Natural killer cell (primary cell): ENCODE results near the gene NOTCH4. TPM values are rescaled to one million over a fixed set of nuclear protein-coding genes. Genes with fewer than 3 reads are reported as not detected.

Experiments
- ATAC-seq, 3 donors: fragments of 150-1000 bp in 2 of 3; fragments of 200-7000 bp in 1 of 3; cut with Tn5 transposase; 1 replicate in 1 of 3; 2 replicates in 2 of 3; pipeline ENCODE4 v1.10.0; 2021; ENCODE audit warnings: mild to moderate bottlenecking in 2 of 3, moderate library complexity in 2 of 3
- DNase-seq, 2 donors: peaks; one replicate each; pipeline versions ENCODE4 v3.0.0 to v3.0.0-alpha.2; 2013 to 2021; ENCODE audit warnings: mixed read lengths in 1 of 2
- H3K27ac ChIP-seq: one replicate; pipeline ENCODE4 v1.5.1; 2013; ENCODE audit warnings: mild to moderate bottlenecking, low read length
- H3K27me3 ChIP-seq: one replicate; pipeline ENCODE4 v1.6.1; 2013; ENCODE audit warnings: low read length; ENCODE audit not compliant: control insufficient read depth, insufficient read depth
- H3K36me3 ChIP-seq: one replicate; pipeline ENCODE4 v1.6.1; 2013; ENCODE audit warnings: low read length; ENCODE audit not compliant: control insufficient read depth, insufficient read depth
- H3K4me1 ChIP-seq: one replicate; pipeline ENCODE4 v1.6.1; 2013; ENCODE audit warnings: low read length; ENCODE audit not compliant: control insufficient read depth, insufficient read depth
- H3K4me3 ChIP-seq: one replicate; pipeline ENCODE4 v1.5.1; 2013; ENCODE audit warnings: low read length
- H3K9me3 ChIP-seq: one replicate; pipeline ENCODE4 v1.6.1; 2013; ENCODE audit warnings: low read length; ENCODE audit not compliant: control insufficient read depth, insufficient read depth
- H3K27ac Mint-ChIP-seq, 2 donors: one replicate each; pipeline ENCODE4 v1.8.0; 2022; ENCODE audit warnings: mild to moderate bottlenecking in 2 of 2, mixed read lengths in 2 of 2, moderate library complexity in 1 of 2
- H3K27me3 Mint-ChIP-seq, 2 donors: one replicate each; pipeline ENCODE4 v1.8.0; 2022; ENCODE audit warnings: low read depth in 2 of 2, mixed read lengths in 2 of 2
- H3K36me3 Mint-ChIP-seq: one replicate; pipeline ENCODE4 v1.8.0; 2022; ENCODE audit warnings: mixed read lengths
- H3K4me1 Mint-ChIP-seq, 2 donors: one replicate each; pipeline ENCODE4 v1.8.0; 2022; ENCODE audit warnings: mixed read lengths in 2 of 2
- H3K4me3 Mint-ChIP-seq: one replicate; pipeline ENCODE4 v1.8.0; 2022; ENCODE audit warnings: mild to moderate bottlenecking, moderate library complexity, mixed read lengths
- H3K9me3 Mint-ChIP-seq, 2 donors: one replicate each; pipeline ENCODE4 v1.8.0; 2022; ENCODE audit warnings: mixed read lengths in 2 of 2
- WGBS: methylation state at CpG from one replicate; pipeline ENCODE4 v1.1.7; 2013; ENCODE audit warnings: missing lambda C conversion rate; ENCODE audit not compliant: insufficient coverage; 5-methylcytosine and 5-hydroxymethylcytosine counted together
- intact Hi-C: fragments of 100-400 bp; cut with micrococcal nuclease; formaldehyde crosslinking; loops from one replicate; pipeline ENCODE4 v1.14.2; 2022
- total RNA-seq, 4 donors: library from RNA; stranded (reverse); fragments of 120-200 nt in 1 of 4; gene quantifications; one replicate each; pipeline versions ENCODE4 v1.2.3 to v1.2.4, GENCODE V29; 2013 to 2022
- TF ChIP-seq, protein P1 (sequence below): fragments of 200-600 bp; IDR thresholded peaks from one replicate; pipeline ENCODE4 v1.8.0; 2022; ENCODE audit warnings: antibody characterized with exemption

The NOTCH4 gene
- total RNA-seq, 3 donors from 2014 or later (not counting 1 experiment from before 2014, with no cell fraction given) = 2.6 to 4.8 (median 2.7) TPM

DNA sequence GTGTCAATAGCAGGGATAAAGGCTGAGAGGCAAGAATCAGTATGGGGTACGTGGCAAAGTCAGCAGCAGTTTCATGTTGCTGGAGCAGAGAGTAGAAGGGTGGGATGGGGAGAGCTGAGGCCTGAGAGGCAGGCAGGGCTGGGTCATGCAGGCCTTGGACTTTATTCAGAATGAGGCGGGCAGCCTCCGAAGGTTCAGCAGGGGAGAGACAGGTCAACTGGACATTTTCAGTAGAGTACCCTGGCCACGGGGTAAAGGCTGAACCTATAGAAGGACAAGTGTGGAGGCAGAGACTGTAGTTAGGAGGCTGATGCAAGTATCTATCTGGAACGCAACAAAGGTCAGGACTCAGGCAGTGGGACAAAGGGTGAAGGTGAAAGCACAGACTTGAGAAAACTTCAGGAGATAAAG lies 13.7 kb downstream of the NOTCH4 start:
- H3K9me3 Mint-ChIP-seq = no peaks in the 10 kb centered on the region
- H3K4me3 ChIP-seq = no peak overlapping the region
- peaks cover 0 to 7% of the 10 kb centered on the region in 2 donors for H3K27me3 Mint-ChIP-seq
- H3K9me3 ChIP-seq = no peaks in the 10 kb centered on the region
- H3K27me3 ChIP-seq = no peaks in the 10 kb centered on the region
- no peak for DNase-seq
- no peaks in the 10 kb centered on the region for H3K4me1 ChIP-seq
- no peaks in the 10 kb centered on the region for H3K4me1 Mint-ChIP-seq
- ATAC-seq = no peak
- intact Hi-C loops = no loop called here
- H3K27ac ChIP-seq = no peak overlapping the region
- no peaks in the 10 kb centered on the region for H3K36me3 Mint-ChIP-seq
- H3K4me3 Mint-ChIP-seq = no peak overlapping the region
- TF ChIP-seq, protein P1, sequence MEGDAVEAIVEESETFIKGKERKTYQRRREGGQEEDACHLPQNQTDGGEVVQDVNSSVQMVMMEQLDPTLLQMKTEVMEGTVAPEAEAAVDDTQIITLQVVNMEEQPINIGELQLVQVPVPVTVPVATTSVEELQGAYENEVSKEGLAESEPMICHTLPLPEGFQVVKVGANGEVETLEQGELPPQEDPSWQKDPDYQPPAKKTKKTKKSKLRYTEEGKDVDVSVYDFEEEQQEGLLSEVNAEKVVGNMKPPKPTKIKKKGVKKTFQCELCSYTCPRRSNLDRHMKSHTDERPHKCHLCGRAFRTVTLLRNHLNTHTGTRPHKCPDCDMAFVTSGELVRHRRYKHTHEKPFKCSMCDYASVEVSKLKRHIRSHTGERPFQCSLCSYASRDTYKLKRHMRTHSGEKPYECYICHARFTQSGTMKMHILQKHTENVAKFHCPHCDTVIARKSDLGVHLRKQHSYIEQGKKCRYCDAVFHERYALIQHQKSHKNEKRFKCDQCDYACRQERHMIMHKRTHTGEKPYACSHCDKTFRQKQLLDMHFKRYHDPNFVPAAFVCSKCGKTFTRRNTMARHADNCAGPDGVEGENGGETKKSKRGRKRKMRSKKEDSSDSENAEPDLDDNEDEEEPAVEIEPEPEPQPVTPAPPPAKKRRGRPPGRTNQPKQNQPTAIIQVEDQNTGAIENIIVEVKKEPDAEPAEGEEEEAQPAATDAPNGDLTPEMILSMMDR = no peak
- no peaks in the 10 kb centered on the region for H3K36me3 ChIP-seq
- H3K27ac Mint-ChIP-seq = no peak overlapping the region
- 87% methylated on average over 5 of the region's 5 CpGs for WGBS

DNA sequence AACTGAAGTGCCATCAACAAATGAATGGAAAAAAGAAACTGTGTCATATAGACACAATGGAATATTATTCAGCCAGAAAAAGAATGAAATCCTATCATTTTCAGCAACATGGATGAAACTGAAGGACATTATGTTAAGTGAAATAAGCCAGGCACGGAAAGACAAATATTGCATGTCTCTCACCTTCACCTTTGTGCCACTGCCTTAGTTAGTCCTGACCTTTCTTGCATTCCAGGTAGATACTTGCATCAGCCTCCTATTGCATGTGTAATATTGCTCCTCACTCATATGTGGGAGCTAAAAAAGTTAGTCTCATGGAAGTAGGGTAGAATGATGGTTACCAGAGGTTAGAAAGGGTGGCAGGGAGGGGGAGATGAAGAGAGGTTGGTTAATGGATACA lies 14.9 kb downstream of the NOTCH4 start:
- H3K4me3 Mint-ChIP-seq = no peak overlapping the region
- no peak for DNase-seq
- H3K27me3 Mint-ChIP-seq = peaks cover 9 to 18% of the 10 kb centered on the region in 2 donors
- 88% methylated on average over 1 of the region's 1 CpG for WGBS
- Histone ChIP-seq H3K27me3 (no peaks in the 10 kb centered on the region), H3K27ac (no peak overlapping the region), H3K9me3 (no peaks in the 10 kb centered on the region), H3K4me1 (no peaks in the 10 kb centered on the region), H3K4me3 (no peak overlapping the region), H3K36me3 (no peaks in the 10 kb centered on the region)
- no peaks in the 10 kb centered on the region for H3K9me3 Mint-ChIP-seq
- intact Hi-C loops = no loop called here
- TF ChIP-seq, protein P1 = no peak
- no peak overlapping the region for H3K27ac Mint-ChIP-seq
- no peak for ATAC-seq
- no peaks in the 10 kb centered on the region for H3K4me1 Mint-ChIP-seq
- H3K36me3 Mint-ChIP-seq = no peaks in the 10 kb centered on the region

DNA sequence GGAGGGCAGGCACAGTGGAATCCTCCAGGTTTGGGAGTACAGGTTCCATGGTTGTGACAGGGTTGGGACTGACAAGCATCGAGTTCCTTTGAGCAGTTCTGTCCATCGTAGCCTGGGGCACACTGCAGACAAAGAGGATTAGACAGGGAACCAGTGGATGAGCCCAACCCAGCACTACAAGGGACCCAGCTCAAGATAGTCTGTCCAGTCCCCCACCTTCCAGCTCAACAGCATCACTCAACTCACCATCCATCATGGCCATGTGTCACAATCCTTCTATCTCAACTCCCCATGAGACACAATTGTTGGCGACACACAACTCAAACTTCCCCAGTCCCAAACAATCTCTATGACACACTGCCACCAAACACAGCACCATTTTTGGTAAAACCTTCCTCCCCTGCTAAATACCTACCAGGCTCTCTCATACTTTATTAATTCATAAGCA lies 19.6 kb downstream of the NOTCH4 start:
- Mint-ChIP-seq H3K36me3 (no peaks in the 10 kb centered on the region), H3K27ac (no peak overlapping the region), H3K27me3 (peaks cover 9 to 18% of the 10 kb centered on the region in 2 donors), H3K4me1 (no peaks in the 10 kb centered on the region), H3K9me3 (no peaks in the 10 kb centered on the region), H3K4me3 (no peak overlapping the region)
- WGBS = 93% methylated on average over 3 of the region's 3 CpGs
- no peak for DNase-seq
- no peaks in the 10 kb centered on the region for H3K4me1 ChIP-seq
- H3K27me3 ChIP-seq = no peaks in the 10 kb centered on the region
- H3K36me3 ChIP-seq = no peaks in the 10 kb centered on the region
- H3K9me3 ChIP-seq = no peaks in the 10 kb centered on the region
- intact Hi-C loops = no loop called here
- TF ChIP-seq, protein P1 = no peak
- no peak overlapping the region for H3K4me3 ChIP-seq
- H3K27ac ChIP-seq = no peak overlapping the region
- ATAC-seq = no peak
